Activated T-cell treated with anti-CD3 and anti-CD28 coated beads for 1 hour (primary cell): ENCODE data around the gene CHL1.

Experiments
- DNase-seq: peaks from one replicate; pipeline ENCODE4 v3.0.0-alpha.2; 2020; ENCODE audit warnings: low read depth

The CHL1 gene

GRCh38 chr3:228442-229182, 32.0 kb downstream of the CHL1 start:
- DNase-seq, result no peak

DNA sequence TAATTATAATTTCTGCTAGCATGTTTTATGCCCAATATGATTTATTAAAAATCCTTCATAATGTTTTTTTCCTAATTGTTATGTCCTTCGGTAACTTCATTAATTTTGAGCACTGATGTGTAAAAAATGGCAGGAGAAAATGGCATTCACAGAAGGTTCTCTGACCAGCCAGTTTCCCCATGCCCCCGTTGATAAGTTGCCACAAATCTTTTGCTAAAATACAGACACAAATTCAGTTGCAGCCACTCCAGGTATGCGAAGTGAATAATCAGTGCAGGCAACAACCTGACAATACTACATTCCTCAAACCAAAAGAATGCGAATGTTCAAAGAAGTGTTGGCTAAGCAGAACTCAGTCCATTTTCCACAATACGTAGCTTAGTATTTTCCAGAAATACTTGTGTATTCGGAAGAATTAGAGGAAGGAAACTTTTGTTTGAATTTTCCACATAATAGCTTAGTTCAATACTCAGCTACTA, 32.7 kb downstream of the CHL1 start:
- DNase-seq, result no peak

DNA sequence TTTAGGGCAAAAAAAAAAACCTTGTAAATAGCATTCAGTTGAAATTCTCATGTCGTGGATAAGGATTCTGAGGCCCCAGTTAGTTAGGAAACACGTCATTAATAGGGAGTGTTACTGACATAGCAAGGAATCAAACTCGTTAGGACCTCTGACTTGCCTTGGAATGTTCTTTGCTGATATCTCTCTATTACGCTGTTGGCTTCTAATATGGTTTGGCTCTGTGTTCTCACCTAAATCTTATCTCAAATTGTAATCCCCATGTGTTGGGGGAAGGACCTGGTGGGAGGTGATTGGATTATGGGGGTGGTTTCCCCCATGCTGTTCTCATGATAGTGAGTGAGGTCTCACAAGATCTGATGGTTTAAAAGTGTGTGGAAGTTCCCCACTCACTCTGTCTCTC, 40.3 kb downstream of the CHL1 start:
- no peak for DNase-seq

- no peak for DNase-seq
Observed at GRCh38 chr3:242602-243355, 46.2 kb downstream of the CHL1 start.

- DNase-seq, result no peak
Observed at GRCh38 chr3:243356-243725, 46.8 kb downstream of the CHL1 start.

DNA sequence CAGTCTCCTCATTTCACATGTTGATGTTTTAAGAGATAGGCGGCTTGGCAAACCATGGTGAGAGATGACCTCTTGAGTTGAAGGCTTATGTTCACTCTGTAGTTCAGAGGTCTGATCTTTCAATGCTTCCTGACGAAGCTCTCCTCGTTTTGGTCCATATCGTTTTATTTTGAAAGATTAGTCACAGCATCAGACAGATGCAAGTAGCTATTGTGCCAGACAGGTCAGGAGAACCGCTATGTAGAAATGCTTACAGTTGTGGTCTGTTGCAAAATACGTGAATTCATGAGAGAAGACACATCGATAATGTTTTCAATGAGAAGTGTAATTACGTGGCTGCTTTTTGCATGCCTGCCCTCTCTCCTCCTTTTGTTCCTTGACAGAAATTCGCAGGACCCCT, 47.5 kb downstream of the CHL1 start:
- no peak for DNase-seq

- DNase-seq, result no peak
Observed at GRCh38 chr3:247916-248315, 51.4 kb downstream of the CHL1 start.

- no peak for DNase-seq
Observed at GRCh38 chr3:248864-249520, 52.4 kb downstream of the CHL1 start.

DNA sequence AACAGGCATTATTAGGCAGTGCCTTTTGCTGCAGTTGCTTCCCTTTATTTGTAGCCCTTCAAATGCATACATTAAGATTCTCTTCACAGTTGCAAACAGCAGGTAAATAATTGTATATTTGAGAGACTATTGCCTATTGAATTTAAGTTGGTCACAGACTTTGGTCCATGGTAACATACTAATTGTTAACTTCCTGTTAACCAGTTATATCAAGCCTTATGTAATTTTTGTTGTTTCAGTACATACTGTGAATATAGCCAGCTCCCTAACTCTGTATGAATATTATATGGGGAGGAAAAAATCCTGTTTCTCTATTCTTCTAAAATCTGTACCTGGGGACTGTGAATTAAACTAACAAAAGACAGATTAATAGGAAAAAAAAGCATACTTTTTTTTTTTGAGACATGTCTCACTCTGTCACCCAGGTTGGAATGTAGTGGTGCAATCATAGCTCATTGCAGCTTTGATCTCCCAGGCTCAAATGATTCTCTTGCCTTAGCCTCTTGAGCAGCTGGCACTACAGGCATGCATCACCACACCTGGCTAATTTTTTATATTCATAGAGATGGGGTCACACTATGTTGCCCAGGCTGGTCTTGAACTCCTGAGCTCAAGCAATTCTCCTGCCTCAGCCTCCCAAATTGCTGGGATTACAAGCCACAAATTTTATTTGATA, 53.2 kb downstream of the CHL1 start:
- no peak for DNase-seq

DNA sequence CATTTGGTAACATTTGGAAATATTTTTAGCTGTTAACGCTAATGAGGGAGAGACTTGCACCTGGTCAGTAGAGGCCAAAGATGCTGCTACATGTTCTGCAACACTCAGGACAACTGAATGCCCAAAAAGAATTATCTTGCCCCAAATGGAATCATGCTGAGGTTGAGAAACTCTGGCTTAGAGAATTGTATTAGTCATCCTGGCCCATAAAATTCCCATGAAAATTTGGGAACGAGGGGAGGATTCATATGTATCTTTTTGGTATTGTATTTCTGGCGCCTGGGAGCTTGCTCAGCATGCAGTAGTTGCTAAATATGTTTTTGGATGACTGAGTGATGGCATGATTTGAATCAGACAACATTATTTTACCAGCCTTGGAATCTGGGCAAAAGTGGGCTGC, 59.9 kb downstream of the CHL1 start:
- DNase-seq, result no peak

- DNase-seq, result no peak
Observed at GRCh38 chr3:257826-258225, 61.3 kb downstream of the CHL1 start.

GRCh38 chr3:260898-261297, 64.3 kb downstream of the CHL1 start:
- DNase-seq, result no peak

- no peak for DNase-seq
Observed at GRCh38 chr3:263393-263792, 66.8 kb downstream of the CHL1 start.

GRCh38 chr3:264394-265156, 68.0 kb downstream of the CHL1 start:
- DNase-seq, result no peak

GRCh38 chr3:267101-267500, 70.5 kb downstream of the CHL1 start:
- no peak for DNase-seq

DNA sequence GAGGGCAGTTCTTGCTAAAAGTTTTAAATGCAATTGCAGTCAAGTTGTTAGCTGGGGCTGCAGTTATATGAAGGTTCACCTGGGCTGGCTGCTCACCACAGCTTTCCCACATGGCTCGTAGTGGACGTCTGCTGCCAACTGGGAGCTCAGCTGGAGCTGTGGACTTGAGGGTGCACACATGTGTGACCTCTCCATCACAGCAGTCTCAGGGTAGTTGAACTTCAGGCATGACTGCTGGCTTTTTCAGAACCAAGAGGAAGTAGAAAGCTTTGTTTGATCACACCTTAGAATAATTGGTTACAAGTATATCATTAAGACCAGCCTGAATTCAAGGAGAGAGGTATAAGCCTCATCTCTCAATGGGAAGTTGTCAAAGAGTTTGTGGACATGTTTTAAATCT, 74.1 kb downstream of the CHL1 start:
- no peak for DNase-seq

DNA sequence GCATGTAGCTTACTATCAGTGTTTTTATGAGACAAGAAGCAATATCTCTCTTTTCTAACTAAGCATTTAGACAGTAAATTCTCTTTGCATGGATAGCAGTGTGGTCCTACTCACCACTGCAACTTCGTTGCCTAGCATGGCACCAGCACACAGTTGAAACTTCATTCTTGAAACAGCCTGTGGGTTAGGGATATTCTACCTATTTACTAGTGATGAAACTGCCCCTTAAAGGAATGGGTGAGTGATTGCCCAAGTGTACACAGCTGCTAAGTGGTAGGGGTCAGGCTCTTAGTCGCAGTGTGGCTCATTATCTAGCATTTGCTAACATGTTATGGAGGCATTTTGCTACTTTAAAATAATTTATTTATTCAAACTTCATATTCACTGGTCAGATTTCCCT, 78.4 kb downstream of the CHL1 start:
- no peak for DNase-seq

- no peak for DNase-seq
Observed at GRCh38 chr3:277873-278272, 81.3 kb downstream of the CHL1 start.

DNA sequence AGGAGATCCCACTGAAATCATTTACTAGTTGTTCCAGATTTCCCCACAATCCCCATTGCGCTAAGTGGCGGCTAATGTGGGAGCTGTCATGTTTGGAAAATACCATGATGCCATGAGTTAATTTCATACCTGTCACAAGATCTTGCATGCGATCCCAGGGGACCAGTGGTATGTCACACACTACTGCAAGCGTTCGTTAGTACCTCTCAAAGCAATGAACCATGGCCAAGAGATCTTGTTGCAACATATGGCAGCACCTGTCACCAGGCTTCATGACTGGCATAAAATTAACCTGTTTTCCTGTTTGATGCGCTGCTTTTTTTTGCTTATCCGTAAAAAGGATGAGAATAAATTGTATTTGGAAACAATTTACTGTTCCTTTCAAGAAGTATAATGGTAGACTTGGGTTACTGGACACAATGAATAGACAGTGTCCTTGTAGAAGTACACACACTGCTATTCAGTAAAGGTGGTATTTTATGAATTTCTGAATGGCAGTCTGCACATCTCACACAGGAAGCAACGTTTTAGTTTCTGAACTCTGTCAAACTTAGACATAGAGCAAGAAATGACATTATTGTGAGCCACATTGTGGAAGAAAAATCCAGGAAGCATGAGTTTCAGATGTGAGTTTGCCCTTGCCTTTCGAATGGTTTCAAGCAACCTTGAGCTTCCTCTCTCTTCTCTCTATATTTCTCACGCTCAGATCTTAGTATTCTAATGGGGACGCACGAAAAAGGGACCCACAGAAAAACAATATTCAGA, 81.9 kb downstream of the CHL1 start:
- no peak for DNase-seq

- no peak for DNase-seq
Observed at GRCh38 chr3:279325-279724, 82.8 kb downstream of the CHL1 start.

- DNase-seq, result no peak
Observed at GRCh38 chr3:280681-281080, 84.1 kb downstream of the CHL1 start.
